ENCODE measurements around the gene TTC9B.
"Not testable (repeated sequence)": the region's sequence is repeated elsewhere in the genome, so short reads cannot be mapped to it uniquely, and the experiment has no call there.

TTC9B gene

DNA sequence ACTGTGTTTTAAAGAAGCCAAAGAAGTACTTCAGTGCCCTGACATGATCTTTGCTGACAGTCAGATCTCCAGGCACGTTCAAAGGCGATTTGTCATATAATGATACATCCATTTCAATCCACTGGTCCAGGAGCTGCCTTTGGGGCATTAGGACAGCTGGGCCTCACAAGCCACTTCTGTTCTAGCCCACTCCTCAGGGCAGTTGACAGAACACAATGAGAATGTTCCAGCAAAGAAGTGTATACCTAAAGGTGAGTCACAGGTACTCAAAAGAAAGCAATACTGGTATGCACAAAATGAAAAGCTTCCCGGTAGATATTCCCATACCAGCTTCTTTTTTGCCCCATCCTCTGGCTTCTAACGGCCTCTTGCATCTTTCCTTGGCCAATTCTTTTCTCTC, 39.4 kb downstream of the TTC9B start:
- Histone ChIP-seq H3K27me3 (ENCODE audit: insufficient read depth, insufficient read length) (no peaks in the 10 kb centered on the region), H3K36me3 (ENCODE audit: insufficient read depth, insufficient read length, low read length) (no peaks in the 10 kb centered on the region), H3K4me3 (ENCODE audit: insufficient read length, low read depth) (no peak overlapping the region), H3K4me1 (ENCODE audit: insufficient read depth, insufficient read length) (no peaks in the 10 kb centered on the region), H3K9me3 (ENCODE audit: insufficient read depth, low read length) (no peaks in the 10 kb centered on the region), H3K9ac (ENCODE audit: insufficient read length, low read depth) (no peak overlapping the region)
- TF ChIP-seq SUZ12 (IDR thresholded peaks at IDR 0.05; ENCODE audit: extremely low read depth, insufficient read depth, insufficient read length): no peak
- no peak for DNase-seq (ENCODE audit: low read depth, low spot score)

DNA sequence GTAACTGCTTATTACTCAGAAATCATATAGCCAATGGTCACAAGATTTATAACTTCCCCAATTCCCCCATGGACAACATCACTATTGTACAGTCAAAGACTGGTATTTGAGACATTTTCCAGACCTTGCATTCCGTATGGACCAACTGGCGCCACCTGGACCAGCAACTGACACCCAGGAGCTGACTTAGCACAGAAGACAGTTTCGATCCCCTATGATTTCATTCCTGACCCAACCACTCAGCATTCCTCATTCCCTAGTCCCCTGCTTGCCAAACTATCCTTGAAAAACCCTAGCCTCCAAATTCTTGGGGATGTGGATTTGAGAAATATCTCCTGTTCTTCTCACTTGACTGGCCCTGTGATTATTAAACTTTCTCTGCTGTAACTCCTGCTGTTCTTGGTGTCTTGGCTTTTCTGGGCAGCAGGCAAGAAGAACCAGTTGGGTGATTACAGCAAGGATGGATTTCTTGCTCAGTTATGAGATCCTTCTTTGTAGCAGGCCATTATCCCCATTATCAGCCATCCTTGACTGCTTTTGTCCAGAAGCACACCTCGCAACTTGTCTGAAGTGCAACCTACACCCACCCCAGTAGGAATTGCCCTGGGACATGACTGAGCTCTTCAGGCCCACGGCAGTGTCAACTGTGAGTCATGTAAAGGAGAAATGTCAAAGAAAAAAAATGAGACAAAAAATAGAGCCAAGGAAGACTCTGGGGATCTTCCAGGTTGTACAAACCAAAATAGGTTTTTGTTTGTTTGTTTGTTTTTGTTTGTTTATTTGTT, 40.7 kb downstream of the TTC9B start:
- Histone ChIP-seq H3K9me3 (ENCODE audit: insufficient read depth, low read length) (no peaks in the 10 kb centered on the region), H3K4me1 (ENCODE audit: insufficient read depth, insufficient read length) (no peaks in the 10 kb centered on the region), H3K36me3 (ENCODE audit: insufficient read depth, insufficient read length, low read length) (no peaks in the 10 kb centered on the region), H3K4me3 (ENCODE audit: insufficient read length, low read depth) (no peak overlapping the region), H3K9ac (ENCODE audit: insufficient read length, low read depth) (no peak overlapping the region), H3K27me3 (ENCODE audit: insufficient read depth, insufficient read length) (no peaks in the 10 kb centered on the region)
- no peak for DNase-seq (ENCODE audit: low read depth, low spot score)
- TF ChIP-seq ZNF274 (IDR thresholded peaks at IDR 0.05; ENCODE audit: low read depth, low read length) (no peak), SUZ12 (IDR thresholded peaks at IDR 0.05; ENCODE audit: extremely low read depth, insufficient read depth, insufficient read length) (no peak), YY1 (IDR thresholded peaks at IDR 0.05; ENCODE audit: insufficient read depth, insufficient read length) (no peak)

DNA sequence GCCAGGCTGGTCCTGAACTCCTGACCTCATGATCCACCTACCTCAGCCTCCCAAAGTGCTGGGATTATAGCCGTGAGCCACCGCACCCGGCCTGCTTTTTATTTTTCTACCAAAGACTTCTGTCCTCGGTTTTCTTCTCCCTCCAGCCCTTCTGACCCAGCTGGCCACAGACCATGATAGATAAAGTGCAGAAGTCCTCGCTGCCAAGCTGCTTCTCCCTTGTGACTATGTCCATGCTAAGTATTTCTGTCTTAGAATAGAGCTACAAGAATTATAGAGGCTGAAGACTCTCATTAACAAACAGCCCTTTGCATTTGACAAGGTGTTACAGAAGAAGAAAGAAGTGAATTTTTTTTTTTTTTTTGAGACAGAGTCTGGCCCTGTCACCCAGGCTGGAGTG, 42.4 kb downstream of the TTC9B start:
- no peak overlapping the region for H3K9ac ChIP-seq (ENCODE audit: insufficient read length, low read depth)
- H3K4me1 ChIP-seq (ENCODE audit: insufficient read depth, insufficient read length): no peaks in the 10 kb centered on the region
- no peak for DNase-seq (ENCODE audit: low read depth, low spot score)
- no peaks in the 10 kb centered on the region for H3K27me3 ChIP-seq (ENCODE audit: insufficient read depth, insufficient read length)
- H3K9me3 ChIP-seq (ENCODE audit: insufficient read depth, low read length): no peaks in the 10 kb centered on the region
- no peaks in the 10 kb centered on the region for H3K36me3 ChIP-seq (ENCODE audit: insufficient read depth, insufficient read length, low read length)
- TF ChIP-seq YY1 (IDR thresholded peaks at IDR 0.05; ENCODE audit: insufficient read depth, insufficient read length) (no peak), SUZ12 (IDR thresholded peaks at IDR 0.05; ENCODE audit: extremely low read depth, insufficient read depth, insufficient read length) (no peak), ZNF274 (IDR thresholded peaks at IDR 0.05; ENCODE audit: low read depth, low read length) (no peak)
- no peak overlapping the region for H3K4me3 ChIP-seq (ENCODE audit: insufficient read length, low read depth)

DNA sequence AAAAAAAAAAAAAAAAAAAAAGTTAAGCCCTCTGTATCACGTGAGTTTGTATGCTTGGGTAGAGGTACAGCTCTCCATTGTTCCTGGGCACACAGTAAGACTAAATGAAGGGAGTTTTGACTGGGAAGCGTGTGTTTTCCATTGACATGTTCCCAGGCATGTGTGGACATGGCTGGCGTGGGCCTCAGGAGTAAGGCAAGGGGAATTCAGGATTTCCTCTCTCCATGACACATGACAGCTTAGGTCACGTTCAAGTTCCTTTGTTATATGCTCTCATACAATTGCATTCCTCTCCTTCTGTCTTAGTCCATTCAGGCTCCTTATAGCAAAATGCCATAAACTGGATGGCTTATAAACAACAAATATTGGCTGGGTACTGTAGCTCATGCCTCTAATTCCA, 44.1 kb downstream of the TTC9B start:
- DNase-seq (ENCODE audit: low read depth, low spot score): no peak
- Histone ChIP-seq H3K27me3 (ENCODE audit: insufficient read depth, insufficient read length) (no peaks in the 10 kb centered on the region), H3K4me1 (ENCODE audit: insufficient read depth, insufficient read length) (no peaks in the 10 kb centered on the region), H3K4me3 (ENCODE audit: insufficient read length, low read depth) (no peak overlapping the region), H3K9me3 (ENCODE audit: insufficient read depth, low read length) (no peaks in the 10 kb centered on the region), H3K36me3 (ENCODE audit: insufficient read depth, insufficient read length, low read length) (no peaks in the 10 kb centered on the region), H3K9ac (ENCODE audit: insufficient read length, low read depth) (no peak overlapping the region)
- TF ChIP-seq YY1 (IDR thresholded peaks at IDR 0.05; ENCODE audit: insufficient read depth, insufficient read length) (no peak), SUZ12 (IDR thresholded peaks at IDR 0.05; ENCODE audit: extremely low read depth, insufficient read depth, insufficient read length) (no peak), ZNF274 (IDR thresholded peaks at IDR 0.05; ENCODE audit: low read depth, low read length) (no peak)

DNA sequence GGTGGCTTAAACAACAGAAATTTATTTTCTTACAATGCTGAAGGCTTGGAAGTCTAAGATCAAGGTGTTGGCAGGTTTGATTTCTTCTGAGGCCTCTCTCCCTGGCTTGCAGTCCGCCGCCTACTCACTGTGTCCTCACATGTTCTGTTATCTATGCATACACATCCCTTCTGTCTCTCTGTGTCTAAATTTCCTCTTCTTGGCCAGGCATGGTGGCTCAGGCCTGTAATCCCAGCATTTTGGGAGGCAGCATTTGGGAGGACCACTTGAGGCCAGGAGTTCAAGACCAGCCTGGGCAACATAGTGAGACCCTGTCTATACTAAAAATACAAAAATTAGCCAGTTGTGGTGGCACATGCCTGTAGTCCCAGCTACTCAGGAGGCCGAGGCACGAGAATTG, 46.9 kb downstream of the TTC9B start:
- H3K27me3 ChIP-seq (ENCODE audit: insufficient read depth, insufficient read length); H3K4me3 ChIP-seq (ENCODE audit: insufficient read length, low read depth); H3K9me3 ChIP-seq (ENCODE audit: insufficient read depth, low read length); H3K9ac ChIP-seq (ENCODE audit: insufficient read length, low read depth); H3K36me3 ChIP-seq (ENCODE audit: insufficient read depth, insufficient read length, low read length); H3K4me1 ChIP-seq (ENCODE audit: insufficient read depth, insufficient read length); DNase-seq (ENCODE audit: low read depth, low spot score): not testable (repeated sequence)

DNA sequence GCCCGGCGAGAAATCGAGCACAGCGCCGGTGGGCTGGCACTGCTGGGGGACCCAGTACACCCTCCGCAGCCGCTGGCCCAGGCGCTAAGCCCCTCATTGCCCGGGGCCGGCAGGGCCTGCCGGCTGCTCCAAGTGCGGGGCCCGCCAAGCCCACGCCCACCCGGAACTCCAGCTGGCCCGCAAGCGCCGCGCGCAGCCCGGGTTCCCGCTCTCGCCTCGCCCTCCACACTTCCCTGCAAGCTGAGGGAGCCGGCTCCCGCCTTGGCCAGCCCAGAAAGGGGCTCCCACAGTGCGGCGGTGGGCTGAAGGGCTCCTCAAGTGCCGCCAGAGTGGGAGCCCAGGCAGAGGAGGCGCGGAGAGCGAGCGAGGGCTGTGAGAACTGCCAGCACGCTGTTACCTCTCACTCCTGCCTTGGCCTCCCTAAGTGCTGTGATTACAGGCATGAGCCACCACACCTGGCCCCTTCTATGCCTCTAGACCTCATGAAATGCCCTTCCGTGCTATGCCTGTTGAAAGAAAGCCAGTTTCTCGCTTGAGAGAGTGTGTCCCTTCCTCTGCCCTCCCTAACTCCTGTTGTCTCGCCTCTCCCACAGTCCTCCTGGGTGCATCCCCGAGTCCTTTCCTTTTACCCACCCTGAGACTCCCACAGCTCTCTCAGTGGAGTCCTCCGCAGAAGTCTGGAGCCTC, 47.7 kb downstream of the TTC9B start:
- H3K9me3 ChIP-seq (ENCODE audit: insufficient read depth, low read length); H3K4me3 ChIP-seq (ENCODE audit: insufficient read length, low read depth); DNase-seq (ENCODE audit: low read depth, low spot score); H3K27me3 ChIP-seq (ENCODE audit: insufficient read depth, insufficient read length); H3K4me1 ChIP-seq (ENCODE audit: insufficient read depth, insufficient read length); H3K9ac ChIP-seq (ENCODE audit: insufficient read length, low read depth); H3K36me3 ChIP-seq (ENCODE audit: insufficient read depth, insufficient read length, low read length): not testable (repeated sequence)

DNA sequence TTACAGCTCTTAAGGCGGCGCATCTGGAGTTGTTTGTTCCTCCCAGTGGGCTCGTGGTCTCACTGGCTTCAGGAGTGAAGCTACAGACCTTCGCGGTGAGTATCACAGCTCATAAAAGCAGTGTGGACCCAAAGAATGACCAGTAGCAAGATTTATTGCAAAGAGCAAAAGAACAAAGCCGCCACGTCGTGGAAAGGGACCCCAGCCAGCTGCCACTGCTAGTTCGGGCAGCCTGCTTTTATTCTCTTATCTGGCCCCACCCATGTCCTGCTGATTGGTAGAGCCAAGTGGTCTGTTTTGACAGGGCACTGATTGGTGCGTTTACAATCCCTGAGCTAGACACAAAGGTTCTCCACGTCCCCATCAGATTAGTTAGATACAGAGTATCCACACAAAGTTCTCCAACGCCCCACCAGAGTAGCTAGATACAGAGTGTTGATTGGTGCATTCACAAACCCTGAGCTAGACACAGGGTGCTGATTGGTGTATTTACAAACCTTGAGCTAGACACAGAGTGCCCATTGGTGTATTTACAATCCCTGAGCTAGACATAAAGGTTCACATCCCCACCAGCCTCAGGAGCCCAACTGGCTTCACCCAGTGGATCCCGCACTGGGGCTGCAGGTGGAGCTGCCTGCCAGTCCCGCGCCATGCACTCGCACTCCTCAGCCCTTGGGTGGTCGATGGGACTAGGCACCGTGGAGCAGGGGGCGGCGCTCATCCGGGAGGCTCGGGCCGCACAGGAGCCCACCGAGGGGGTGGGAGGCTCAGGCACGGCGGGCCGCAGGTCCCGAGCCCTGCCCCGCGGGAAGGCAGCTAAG, 48.5 kb downstream of the TTC9B start:
- not testable (repeated sequence) for H3K36me3 ChIP-seq (ENCODE audit: insufficient read depth, insufficient read length, low read length); H3K9ac ChIP-seq (ENCODE audit: insufficient read length, low read depth); DNase-seq (ENCODE audit: low read depth, low spot score); H3K27me3 ChIP-seq (ENCODE audit: insufficient read depth, insufficient read length); H3K4me3 ChIP-seq (ENCODE audit: insufficient read length, low read depth); H3K9me3 ChIP-seq (ENCODE audit: insufficient read depth, low read length); H3K4me1 ChIP-seq (ENCODE audit: insufficient read depth, insufficient read length)
